ENCODE data around the gene UCP2. TPM values are rescaled to one million over a fixed set of nuclear protein-coding genes. Genes with fewer than 3 reads are reported as not detected.

Gene UCP2
- total RNA-seq, 1 donor from 2014 or later = 69.2 TPM

GRCh38 chr11:73944901-73945300 lies 37.7 kb downstream of the UCP2 start:
- DNase-seq (ENCODE audit: low spot score) = no peak
- H4K20me1 ChIP-seq (ENCODE audit: low read depth) = no peaks in the 10 kb centered on the region
- TF ChIP-seq EZH2 (IDR thresholded peaks at IDR 0.05) = no peak
- no peak for TF ChIP-seq CTCF (IDR thresholded peaks at IDR 0.05)
- H3K4me1 ChIP-seq = no peaks in the 10 kb centered on the region
- no peaks in the 10 kb centered on the region for H3F3A ChIP-seq (ENCODE audit: low read depth)
- H3K27ac ChIP-seq = no peak overlapping the region
- Mint-ChIP-seq H3K4me3 (no peak overlapping the region), H3K4me1 (no peaks in the 10 kb centered on the region), H3K27me3 (ENCODE audit: insufficient read depth, low read depth) (peaks cover 2% of the 10 kb centered on the region), H3K27ac (no peak overlapping the region), H3K36me3 (no peaks in the 10 kb centered on the region), H3K9me3 (peaks cover 3% of the 10 kb centered on the region)
- H3K27me3 ChIP-seq = no peaks in the 10 kb centered on the region
- no peak overlapping the region for H3K4me2 ChIP-seq
- H3K4me3 ChIP-seq = no peak overlapping the region
- H2AFZ ChIP-seq (replicated peaks) = no peak overlapping the region
- H3K9me3 ChIP-seq (ENCODE audit: low read depth) = no peaks in the 10 kb centered on the region
- no peaks in the 10 kb centered on the region for H3K36me3 ChIP-seq
- H3K9ac ChIP-seq = no peak overlapping the region
- H3K79me2 ChIP-seq (ENCODE audit: low read depth) = no peaks in the 10 kb centered on the region

- Histone ChIP-seq H3K79me2 (ENCODE audit: low read depth) (no peaks in the 10 kb centered on the region), H3K4me1 (no peaks in the 10 kb centered on the region), H3K4me3 (no peak overlapping the region), H3K9ac (no peak overlapping the region), H3F3A (ENCODE audit: low read depth) (no peaks in the 10 kb centered on the region), H3K36me3 (no peaks in the 10 kb centered on the region), H3K4me2 (no peak overlapping the region), H4K20me1 (ENCODE audit: low read depth) (no peaks in the 10 kb centered on the region), H3K27ac (no peak overlapping the region), H2AFZ (replicated peaks) (no peak overlapping the region), H3K27me3 (no peaks in the 10 kb centered on the region), H3K9me3 (ENCODE audit: low read depth) (no peaks in the 10 kb centered on the region)
- Mint-ChIP-seq H3K9me3 (peaks cover 3% of the 10 kb centered on the region), H3K27ac (no peak overlapping the region), H3K4me1 (no peaks in the 10 kb centered on the region), H3K4me3 (no peak overlapping the region), H3K27me3 (ENCODE audit: insufficient read depth, low read depth) (peaks cover 2% of the 10 kb centered on the region), H3K36me3 (no peaks in the 10 kb centered on the region)
- no peak for DNase-seq (ENCODE audit: low spot score)
- TF ChIP-seq CTCF (IDR thresholded peaks at IDR 0.05) (no peak), EZH2phosphoT487 (IDR thresholded peaks at IDR 0.05) (no peak), EZH2 (IDR thresholded peaks at IDR 0.05) (no peak)
Observed at GRCh38 chr11:73944085-73944484, 38.6 kb downstream of the UCP2 start.

- Mint-ChIP-seq H3K4me3 (no peak overlapping the region), H3K36me3 (peaks cover 7% of the 10 kb centered on the region), H3K27me3 (ENCODE audit: insufficient read depth, low read depth) (peaks cover 6% of the 10 kb centered on the region), H3K27ac (no peak overlapping the region), H3K4me1 (no peaks in the 10 kb centered on the region), H3K9me3 (peaks cover 5% of the 10 kb centered on the region)
- H2AFZ ChIP-seq (replicated peaks) = no peak overlapping the region
- no peaks in the 10 kb centered on the region for H4K20me1 ChIP-seq (ENCODE audit: low read depth)
- no peaks in the 10 kb centered on the region for H3F3A ChIP-seq (ENCODE audit: low read depth)
- no peak for DNase-seq (ENCODE audit: low spot score)
- no peaks in the 10 kb centered on the region for H3K4me1 ChIP-seq
- no peaks in the 10 kb centered on the region for H3K27me3 ChIP-seq
- no peaks in the 10 kb centered on the region for H3K36me3 ChIP-seq
- no peak overlapping the region for H3K27ac ChIP-seq
- no peak overlapping the region for H3K4me3 ChIP-seq
- H3K4me2 ChIP-seq = no peak overlapping the region
- no peak for TF ChIP-seq EZH2 (IDR thresholded peaks at IDR 0.05)
- no peak for TF ChIP-seq CTCF (IDR thresholded peaks at IDR 0.05)
- TF ChIP-seq EZH2phosphoT487 (IDR thresholded peaks at IDR 0.05) = no peak
- H3K9me3 ChIP-seq (ENCODE audit: low read depth) = peaks cover 2% of the 10 kb centered on the region
- H3K9ac ChIP-seq = no peak overlapping the region
- no peaks in the 10 kb centered on the region for H3K79me2 ChIP-seq (ENCODE audit: low read depth)
Observed at GRCh38 chr11:73942010-73942409, 40.6 kb downstream of the UCP2 start.

Measured in neural progenitor cell (in vitro differentiated cells).